HEK293 (cell line): ENCODE measurements around the gene SPC25.

ENCODE experiments used
- CTCF ChIA-PET: fragments of 350-600 bp; formaldehyde crosslinking; extraction: SDS; loops from one replicate; lab custom pipeline; 2021; ENCODE audit warnings: antibody characterized with exemption; lab: Yijun Ruan, JAX
- POLR2A ChIA-PET: fragments of 300-600 bp; formaldehyde crosslinking; extraction: SDS; loops from one replicate; lab custom pipeline; 2020; ENCODE audit warnings: antibody characterized with exemption, inconsistent platforms; lab: Yijun Ruan, JAX
- H3K27ac ChIP-seq: fragments of 200-500 bp; sonication (Bioruptor generic); 2 replicates; pipeline ENCODE4 v1.5.1; 2014; ENCODE audit warnings: low read depth, low read length, control low read depth, inconsistent platforms; ENCODE audit errors: extremely low read depth
- H3K36me3 ChIP-seq, 2 experiments: fragments of 200-500 bp in 1 of 2; sonication (Bioruptor generic) in 1 of 2; 1 replicate in 1 of 2; 2 replicates in 1 of 2; pipeline ENCODE4 v1.5.1; 2014 to 2017; ENCODE audit warnings: inconsistent platforms in 2 of 2, low read length in 2 of 2; ENCODE audit not compliant: control insufficient read depth in 2 of 2, insufficient read depth in 1 of 2
- H3K4me1 ChIP-seq: fragments of 200-500 bp; sonication (Bioruptor generic); 2 replicates; pipeline ENCODE4 v1.5.1; 2014; ENCODE audit warnings: mild to moderate bottlenecking, low read length, inconsistent platforms; ENCODE audit not compliant: control insufficient read depth, insufficient read depth
- H3K4me3 ChIP-seq: 2 replicates; pipeline ENCODE4 v1.5.1; 2011; ENCODE audit warnings: low read depth, mild to moderate bottlenecking, control low read depth, low read length, moderate library complexity
- H3K9me3 ChIP-seq: fragments of 200-500 bp; sonication (Bioruptor generic); 2 replicates; pipeline ENCODE4 v1.5.1; 2014; ENCODE audit warnings: low read depth, low read length, inconsistent platforms; ENCODE audit not compliant: control insufficient read depth, insufficient read depth
- AEBP2 ChIP-seq: fragments of 450-650 bp; formaldehyde crosslinking; IDR thresholded peaks from 2 replicates; pipeline ENCODE4 v1.5.1; 2016; ENCODE audit warnings: missing biosample characterization, missing genetic modification characterization, borderline replicate concordance
- KLF8 ChIP-seq: fragments of 450-650 bp; formaldehyde crosslinking; IDR thresholded peaks from 2 replicates; pipeline ENCODE4 v1.5.1; 2016; ENCODE audit warnings: missing biosample characterization, missing genetic modification characterization
- REST ChIP-seq: fragments of 450-650 bp; formaldehyde crosslinking; IDR thresholded peaks from 2 replicates; pipeline ENCODE4 v1.5.1; 2016; ENCODE audit warnings: missing biosample characterization, missing genetic modification characterization
- ZNF138 ChIP-seq: fragments of 450-650 bp; formaldehyde crosslinking; IDR thresholded peaks from 2 replicates; pipeline ENCODE4 v1.5.1; 2016; ENCODE audit warnings: missing biosample characterization, missing genetic modification characterization, borderline replicate concordance
- ZNF169 ChIP-seq: fragments of 450-650 bp; formaldehyde crosslinking; IDR thresholded peaks from 2 replicates; pipeline ENCODE4 v1.5.1; 2016; ENCODE audit warnings: missing biosample characterization, missing genetic modification characterization
- ZNF2 ChIP-seq: fragments of 450-650 bp; formaldehyde crosslinking; IDR thresholded peaks from 2 replicates; pipeline ENCODE4 v1.5.1; 2016; ENCODE audit warnings: missing biosample characterization, missing genetic modification characterization
- ZNF433 ChIP-seq: fragments of 450-650 bp; formaldehyde crosslinking; IDR thresholded peaks from 2 replicates; pipeline ENCODE4 v1.5.1; 2016; ENCODE audit warnings: missing biosample characterization, missing genetic modification characterization, low read depth
- ZNF623 ChIP-seq: fragments of 450-650 bp; formaldehyde crosslinking; IDR thresholded peaks from 2 replicates; pipeline ENCODE4 v1.5.1; 2016; ENCODE audit warnings: missing biosample characterization, missing genetic modification characterization
- ZNF701 ChIP-seq: fragments of 450-650 bp; formaldehyde crosslinking; IDR thresholded peaks from 2 replicates; pipeline ENCODE4 v1.5.1; 2016; ENCODE audit warnings: missing biosample characterization, missing genetic modification characterization
- ZNF768 ChIP-seq: fragments of 450-650 bp; formaldehyde crosslinking; IDR thresholded peaks from 2 replicates; pipeline ENCODE4 v1.5.1; 2018; ENCODE audit warnings: missing biosample characterization, mild to moderate bottlenecking, missing genetic modification characterization
- ZNF776 ChIP-seq: fragments of 450-650 bp; formaldehyde crosslinking; IDR thresholded peaks from 2 replicates; pipeline ENCODE4 v1.5.0; 2017; ENCODE audit warnings: missing biosample characterization, missing genetic modification characterization, borderline replicate concordance
- ZNF777 ChIP-seq: fragments of 450-650 bp; formaldehyde crosslinking; IDR thresholded peaks from 2 replicates; pipeline ENCODE4 v1.5.1; 2017; ENCODE audit warnings: missing biosample characterization, missing genetic modification characterization, borderline replicate concordance
- ZNF843 ChIP-seq: fragments of 450-650 bp; formaldehyde crosslinking; IDR thresholded peaks from 2 replicates; pipeline ENCODE4 v1.5.1; 2016; ENCODE audit warnings: missing biosample characterization, missing genetic modification characterization
- ZSCAN18 ChIP-seq: fragments of 450-650 bp; formaldehyde crosslinking; IDR thresholded peaks from 2 replicates; pipeline ENCODE4 v1.5.1; 2016; ENCODE audit warnings: missing biosample characterization, missing genetic modification characterization
- ZXDB ChIP-seq: fragments of 450-650 bp; formaldehyde crosslinking; IDR thresholded peaks from 2 replicates; pipeline ENCODE4 v1.5.1; 2016; ENCODE audit warnings: missing biosample characterization, missing genetic modification characterization
- TF ChIP-seq, protein P1 (sequence below): fragments of 450-650 bp; formaldehyde crosslinking; conservative IDR thresholded peaks from 2 replicates; pipeline ENCODE4 v1.5.1; 2016; ENCODE audit warnings: low read depth, missing biosample characterization, missing genetic modification characterization
- TF ChIP-seq, protein P2 (sequence below): fragments of 450-650 bp; formaldehyde crosslinking; IDR thresholded peaks from 2 replicates; pipeline ENCODE4 v1.5.1; 2016; ENCODE audit warnings: missing biosample characterization, missing genetic modification characterization, low read depth

Gene SPC25

DNA sequence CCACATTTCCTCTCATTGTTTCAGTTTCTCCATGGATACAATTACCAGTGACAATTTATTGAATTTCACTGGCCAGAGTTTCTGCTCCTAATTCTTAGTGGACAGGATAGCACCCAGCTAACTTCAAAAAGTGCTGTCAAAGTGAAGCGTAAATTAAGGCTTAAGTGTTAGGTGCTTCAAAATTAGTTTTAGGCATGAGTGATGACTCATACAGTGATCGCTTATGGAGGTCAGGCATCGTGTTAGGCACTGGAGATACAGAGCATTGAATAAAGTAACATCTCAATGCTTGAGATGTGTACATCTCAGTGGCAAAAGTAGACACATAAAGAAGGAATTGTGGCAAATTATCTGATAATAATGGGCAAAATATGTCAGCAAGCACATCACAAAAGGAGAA, 47.0 kb downstream of the SPC25 start:
- POLR2A ChIA-PET: no interaction called here

More for the DNA sequence above, 47.0 kb downstream of the SPC25 start:
- Histone ChIP-seq H3K4me3 (no peak overlapping the region), H3K9me3 (no peaks in the 10 kb centered on the region), H3K27ac (no peak overlapping the region), H3K36me3 (no peaks in the 10 kb centered on the region), H3K4me1 (no peaks in the 10 kb centered on the region)
- TF ChIP-seq ZNF623 (no peak), ZSCAN18 (tag by site-specific recombination) (no peak), ZNF768 (tag by site-specific recombination) (no peak), ZNF843 (tag by site-specific recombination) (no peak), ZNF169 (tag by site-specific recombination) (no peak), ZNF776 (no peak), KLF8 (no peak), ZNF138 (tag by site-specific recombination) (no peak), ZNF2 (tag by site-specific recombination) (no peak), ZNF777 (no peak), ZNF433 (tag by site-specific recombination) (no peak), REST (tag by site-specific recombination) (no peak), ZXDB (tag by site-specific recombination) (no peak), AEBP2 (no peak), ZNF701 (no peak)
- TF ChIP-seq, protein P1, sequence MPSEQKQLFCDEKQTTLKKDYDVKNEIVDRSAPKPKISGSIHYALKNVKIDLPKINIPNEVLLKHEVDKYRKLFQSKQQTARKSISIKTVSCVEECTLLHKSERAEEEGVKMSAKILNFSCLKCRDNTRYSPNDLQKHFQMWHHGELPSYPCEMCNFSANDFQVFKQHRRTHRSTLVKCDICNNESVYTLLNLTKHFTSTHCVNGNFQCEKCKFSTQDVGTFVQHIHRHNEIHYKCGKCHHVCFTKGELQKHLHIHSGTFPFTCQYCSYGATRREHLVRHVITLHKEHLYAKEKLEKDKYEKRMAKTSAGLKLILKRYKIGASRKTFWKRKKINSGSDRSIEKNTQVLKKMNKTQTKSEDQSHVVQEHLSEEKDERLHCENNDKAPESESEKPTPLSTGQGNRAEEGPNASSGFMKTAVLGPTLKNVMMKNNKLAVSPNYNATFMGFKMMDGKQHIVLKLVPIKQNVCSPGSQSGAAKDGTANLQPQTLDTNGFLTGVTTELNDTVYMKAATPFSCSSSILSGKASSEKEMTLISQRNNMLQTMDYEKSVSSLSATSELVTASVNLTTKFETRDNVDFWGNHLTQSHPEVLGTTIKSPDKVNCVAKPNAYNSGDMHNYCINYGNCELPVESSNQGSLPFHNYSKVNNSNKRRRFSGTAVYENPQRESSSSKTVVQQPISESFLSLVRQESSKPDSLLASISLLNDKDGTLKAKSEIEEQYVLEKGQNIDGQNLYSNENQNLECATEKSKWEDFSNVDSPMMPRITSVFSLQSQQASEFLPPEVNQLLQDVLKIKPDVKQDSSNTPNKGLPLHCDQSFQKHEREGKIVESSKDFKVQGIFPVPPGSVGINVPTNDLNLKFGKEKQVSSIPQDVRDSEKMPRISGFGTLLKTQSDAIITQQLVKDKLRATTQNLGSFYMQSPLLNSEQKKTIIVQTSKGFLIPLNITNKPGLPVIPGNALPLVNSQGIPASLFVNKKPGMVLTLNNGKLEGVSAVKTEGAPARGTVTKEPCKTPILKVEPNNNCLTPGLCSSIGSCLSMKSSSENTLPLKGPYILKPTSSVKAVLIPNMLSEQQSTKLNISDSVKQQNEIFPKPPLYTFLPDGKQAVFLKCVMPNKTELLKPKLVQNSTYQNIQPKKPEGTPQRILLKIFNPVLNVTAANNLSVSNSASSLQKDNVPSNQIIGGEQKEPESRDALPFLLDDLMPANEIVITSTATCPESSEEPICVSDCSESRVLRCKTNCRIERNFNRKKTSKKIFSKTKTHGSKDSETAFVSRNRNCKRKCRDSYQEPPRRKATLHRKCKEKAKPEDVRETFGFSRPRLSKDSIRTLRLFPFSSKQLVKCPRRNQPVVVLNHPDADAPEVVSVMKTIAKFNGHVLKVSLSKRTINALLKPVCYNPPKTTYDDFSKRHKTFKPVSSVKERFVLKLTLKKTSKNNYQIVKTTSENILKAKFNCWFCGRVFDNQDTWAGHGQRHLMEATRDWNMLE (tag by site-specific recombination): no peak
- TF ChIP-seq, protein P2, sequence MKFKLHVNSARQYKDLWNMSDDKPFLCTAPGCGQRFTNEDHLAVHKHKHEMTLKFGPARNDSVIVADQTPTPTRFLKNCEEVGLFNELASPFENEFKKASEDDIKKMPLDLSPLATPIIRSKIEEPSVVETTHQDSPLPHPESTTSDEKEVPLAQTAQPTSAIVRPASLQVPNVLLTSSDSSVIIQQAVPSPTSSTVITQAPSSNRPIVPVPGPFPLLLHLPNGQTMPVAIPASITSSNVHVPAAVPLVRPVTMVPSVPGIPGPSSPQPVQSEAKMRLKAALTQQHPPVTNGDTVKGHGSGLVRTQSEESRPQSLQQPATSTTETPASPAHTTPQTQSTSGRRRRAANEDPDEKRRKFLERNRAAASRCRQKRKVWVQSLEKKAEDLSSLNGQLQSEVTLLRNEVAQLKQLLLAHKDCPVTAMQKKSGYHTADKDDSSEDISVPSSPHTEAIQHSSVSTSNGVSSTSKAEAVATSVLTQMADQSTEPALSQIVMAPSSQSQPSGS (tag by site-specific recombination): no peak
- CTCF ChIA-PET: no interaction called here
